Fibroblast of lung (primary cell): ENCODE measurements around the gene TMEM117.

Experiments used
- EZH2 ChIP-seq: IDR thresholded peaks from 2 replicates; pipeline ENCODE4 v1.5.1; 2012; ENCODE audit warnings: low read length, control low read depth, mild to moderate bottlenecking; ENCODE audit errors: missing control alignments
- TF ChIP-seq, protein P1 (sequence below), 2 donors: IDR thresholded peaks in 1 of 2; conservative IDR thresholded peaks in 1 of 2; 1 replicate in 1 of 2; 2 replicates in 1 of 2; pipeline ENCODE4 v1.5.1; 2011 to 2012; ENCODE audit warnings: low read length in 2 of 2, control low read depth in 1 of 2, inconsistent platforms in 1 of 2, low read depth in 1 of 2, mild to moderate bottlenecking in 1 of 2

DNA sequence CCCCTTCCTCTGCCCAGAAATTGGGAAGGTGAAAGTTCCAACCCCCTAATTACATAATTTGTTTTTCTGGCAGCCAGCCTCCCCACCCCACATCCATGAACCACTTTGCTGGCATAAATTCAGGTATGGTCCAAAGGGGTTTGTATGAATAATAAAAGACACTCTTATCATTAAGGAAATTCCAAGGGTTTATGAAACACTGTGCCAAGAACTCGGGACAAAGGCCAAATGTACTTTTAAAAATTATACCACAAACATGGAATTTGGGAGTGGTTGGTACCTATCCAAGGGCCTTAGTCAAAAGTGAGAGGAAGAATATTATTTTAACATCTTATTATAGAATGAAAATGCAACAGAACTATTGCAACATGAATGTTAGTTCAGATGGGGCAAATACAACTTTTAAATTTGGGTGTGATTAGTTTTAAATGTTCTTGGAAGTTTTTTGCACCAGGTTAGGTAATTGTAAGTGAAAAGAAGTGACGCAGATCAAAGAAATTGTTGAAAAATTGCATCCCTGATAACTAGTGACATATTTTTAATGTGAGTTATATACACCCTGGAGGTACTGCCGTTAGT lies 217.8 kb downstream of the TMEM117 start:
- TF ChIP-seq, protein P1, sequence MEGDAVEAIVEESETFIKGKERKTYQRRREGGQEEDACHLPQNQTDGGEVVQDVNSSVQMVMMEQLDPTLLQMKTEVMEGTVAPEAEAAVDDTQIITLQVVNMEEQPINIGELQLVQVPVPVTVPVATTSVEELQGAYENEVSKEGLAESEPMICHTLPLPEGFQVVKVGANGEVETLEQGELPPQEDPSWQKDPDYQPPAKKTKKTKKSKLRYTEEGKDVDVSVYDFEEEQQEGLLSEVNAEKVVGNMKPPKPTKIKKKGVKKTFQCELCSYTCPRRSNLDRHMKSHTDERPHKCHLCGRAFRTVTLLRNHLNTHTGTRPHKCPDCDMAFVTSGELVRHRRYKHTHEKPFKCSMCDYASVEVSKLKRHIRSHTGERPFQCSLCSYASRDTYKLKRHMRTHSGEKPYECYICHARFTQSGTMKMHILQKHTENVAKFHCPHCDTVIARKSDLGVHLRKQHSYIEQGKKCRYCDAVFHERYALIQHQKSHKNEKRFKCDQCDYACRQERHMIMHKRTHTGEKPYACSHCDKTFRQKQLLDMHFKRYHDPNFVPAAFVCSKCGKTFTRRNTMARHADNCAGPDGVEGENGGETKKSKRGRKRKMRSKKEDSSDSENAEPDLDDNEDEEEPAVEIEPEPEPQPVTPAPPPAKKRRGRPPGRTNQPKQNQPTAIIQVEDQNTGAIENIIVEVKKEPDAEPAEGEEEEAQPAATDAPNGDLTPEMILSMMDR (conservative IDR thresholded peaks at IDR 0.05 in 1 of 2, IDR thresholded peaks at IDR 0.05 in 1 of 2; ENCODE audit: low read depth in 1 of 2, low read length in 2 of 2): no peak
- TF ChIP-seq EZH2: no peak
